T-helper 2 cell treated with Interferon-gamma antibody and Interleukin-4, amounts not matched to agents 100 ng/mL and 5 ng/mL, for 36 hours (primary cell): ENCODE results near the gene MEF2B. TPM values are rescaled to one million over a fixed set of nuclear protein-coding genes. Genes with fewer than 3 reads are reported as not detected.
"Not testable (repeated sequence)": the region's sequence is repeated elsewhere in the genome, so short reads cannot be mapped to it uniquely, and the experiment has no call there.

Experiments
- intact Hi-C: fragments of 100-400 bp; cut with micrococcal nuclease; formaldehyde crosslinking; loops from one replicate; pipeline ENCODE4 v1.15.1; 2023
- total RNA-seq: library from RNA; stranded (reverse); gene quantifications from 2 replicates; pipeline ENCODE4 v1.2.3, GENCODE V29; 2022

The MEF2B gene
- total RNA-seq, 1 donor from 2014 or later: 3.3 TPM

- intact Hi-C loops: loop anchor here (2.0 to 5.0 kb wide), 4 partner anchors 31 to 277 kb away; partner anchors contain the start of genes COPE, DDX49 and GATAD2A
Observed at GRCh38 chr19:19193926-19194325, 23.9 kb upstream of the MEF2B start.

- intact Hi-C loops: loop anchor here (1.0 to 5.0 kb wide), 8 partner anchors 10 to 296 kb away; partner anchors contain the start of genes ARMC6, COPE, DDX49 and GATAD2A
Observed at GRCh38 chr19:19192910-19193423, 22.9 kb upstream of the MEF2B start.

- intact Hi-C loops: loop anchor here (1.0 to 5.0 kb wide), 8 partner anchors 11 to 297 kb away; partner anchors contain the start of genes ARMC6, COPE, DDX49 and GATAD2A
Observed at GRCh38 chr19:19192078-19192882, 22.2 kb upstream of the MEF2B start, which contains the start of the genes BORCS8 and RFXANK. Gene BORCS8, minus strand, starts transcription at chr19:19192152. Its CDS starts 35 bp downstream, at chr19:19192117. Gene RFXANK, plus strand, starts transcription at chr19:19192258. Its CDS starts 1,689 bp downstream, at chr19:19193947.

- intact Hi-C loops: loop anchor here (1.0 to 5.0 kb wide), 8 partner anchors 12 to 298 kb away; partner anchors contain the start of genes ARMC6, COPE, DDX49 and GATAD2A
Observed at GRCh38 chr19:19191768-19192077, 21.7 kb upstream of the MEF2B start.

GRCh38 chr19:19186742-19187141 lies 16.7 kb upstream of the MEF2B start:
- intact Hi-C loops: no loop called here

GRCh38 chr19:19185853-19186740 lies 16.0 kb upstream of the MEF2B start:
- intact Hi-C loops: no loop called here

- intact Hi-C loops: no loop called here
Observed at GRCh38 chr19:19181488-19181998, 11.5 kb upstream of the MEF2B start.

- intact Hi-C loops: no loop called here
Observed at GRCh38 chr19:19179548-19180441, 9.7 kb upstream of the MEF2B start.

GRCh38 chr19:19176950-19177349 lies 6.9 kb upstream of the MEF2B start:
- intact Hi-C loops: no loop called here

- intact Hi-C loops: not testable (repeated sequence)
Observed at GRCh38 chr19:19173243-19173642, 3.2 kb upstream of the MEF2B start.

- intact Hi-C loops: no loop called here
Observed at GRCh38 chr19:19171821-19172532, 1.9 kb upstream of the MEF2B start.

GRCh38 chr19:19170873-19171672 lies 1.0 kb upstream of the MEF2B start:
- intact Hi-C loops: no loop called here

GRCh38 chr19:19169236-19170052 lies 619 bp downstream of the MEF2B start:
- intact Hi-C loops: no loop called here

- intact Hi-C loops: no loop called here
Observed at GRCh38 chr19:19167612-19168011, 2.5 kb downstream of the MEF2B start.

- intact Hi-C loops: no loop called here
Observed at GRCh38 chr19:19165396-19165795, 4.7 kb downstream of the MEF2B start.

- intact Hi-C loops: no loop called here
Observed at GRCh38 chr19:19162495-19162894, 7.6 kb downstream of the MEF2B start.

GRCh38 chr19:19160461-19161035 lies 9.5 kb downstream of the MEF2B start:
- intact Hi-C loops: no loop called here

- intact Hi-C loops: no loop called here
Observed at GRCh38 chr19:19159534-19159933, 10.5 kb downstream of the MEF2B start.
